Dermis blood vessel endothelial cell (primary cell): ENCODE data around the gene COL23A1. TPM values are rescaled to one million over a fixed set of nuclear protein-coding genes. Genes with fewer than 3 reads are reported as not detected.

Source experiments
- DNase-seq: peaks from one replicate; pipeline ENCODE4 v3.0.0; 2010
- total RNA-seq: library from RNA; depleted of rRNA; stranded (reverse); fragments of >200 nt; gene quantifications from 2 replicates; pipeline ENCODE4 v1.2.3, GENCODE V29; 2014

The COL23A1 gene
- total RNA-seq, 1 donor from 2014 or later, result 0.17 TPM

- DNase-seq, result no peak
Measured at GRCh38 chr5:178432421-178433272, 157.5 kb downstream of the COL23A1 start.

- DNase-seq, result no peak
Measured at GRCh38 chr5:178431782-178432165, 158.4 kb downstream of the COL23A1 start.

- DNase-seq, result no peak
Measured at GRCh38 chr5:178431063-178431781, 159.0 kb downstream of the COL23A1 start.

GRCh38 chr5:178430186-178431062 is 159.8 kb downstream of the COL23A1 start:
- no peak for DNase-seq

- DNase-seq, result no peak
Measured at GRCh38 chr5:178429491-178430185, 160.6 kb downstream of the COL23A1 start.

- DNase-seq, result no peak
Measured at GRCh38 chr5:178429156-178429468, 161.1 kb downstream of the COL23A1 start.

- DNase-seq, result no peak
Measured at GRCh38 chr5:178428341-178429155, 161.6 kb downstream of the COL23A1 start.

- DNase-seq, result no peak
Measured at GRCh38 chr5:178427576-178428197, 162.5 kb downstream of the COL23A1 start.

- DNase-seq, result no peak
Measured at GRCh38 chr5:178426326-178427130, 163.7 kb downstream of the COL23A1 start.

GRCh38 chr5:178425621-178426068 is 164.5 kb downstream of the COL23A1 start:
- DNase-seq, result no peak

- DNase-seq, result no peak
Measured at GRCh38 chr5:178424810-178425177, 165.4 kb downstream of the COL23A1 start.

- DNase-seq, result no peak
Measured at GRCh38 chr5:178423901-178424809, 166.0 kb downstream of the COL23A1 start.

- DNase-seq, result no peak
Measured at GRCh38 chr5:178423431-178423830, 166.8 kb downstream of the COL23A1 start.

- DNase-seq, result no peak
Measured at GRCh38 chr5:178422400-178422775, 167.8 kb downstream of the COL23A1 start.

- DNase-seq, result no peak
Measured at GRCh38 chr5:178421699-178422399, 168.3 kb downstream of the COL23A1 start.

- DNase-seq, result no peak
Measured at GRCh38 chr5:178421128-178421527, 169.1 kb downstream of the COL23A1 start.

- no peak for DNase-seq
Measured at GRCh38 chr5:178420354-178420781, 169.8 kb downstream of the COL23A1 start.

GRCh38 chr5:178419651-178420050 is 170.5 kb downstream of the COL23A1 start:
- DNase-seq, result no peak
